Colonic mucosa (tissue), 4 donors: ENCODE measurements around the gene STIMATE. TPM values are rescaled to one million over a fixed set of nuclear protein-coding genes. Genes with fewer than 3 reads are reported as not detected.

Source experiments
- DNase-seq: peaks from one replicate; pipeline ENCODE4 v3.0.0-alpha.2; 2020
- H3K27ac ChIP-seq: fragments of 200-600 bp; one replicate; pipeline ENCODE4 v1.8.0; 2021
- H3K27me3 ChIP-seq: fragments of 200-600 bp; one replicate; pipeline ENCODE4 v1.8.0; 2021
- H3K36me3 ChIP-seq: fragments of 200-600 bp; one replicate; pipeline ENCODE4 v1.8.0; 2021
- H3K4me1 ChIP-seq: fragments of 200-600 bp; one replicate; pipeline ENCODE4 v1.8.0; 2021; ENCODE audit warnings: mild to moderate bottlenecking
- H3K4me3 ChIP-seq: fragments of 200-600 bp; one replicate; pipeline ENCODE4 v1.8.0; 2021
- H3K9ac ChIP-seq, 2 donors: one replicate each; pipeline ENCODE4 v1.7.0; 2013; ENCODE audit warnings: control low read depth in 2 of 2, low read depth in 2 of 2, low read length in 2 of 2
- H3K9me3 ChIP-seq: fragments of 200-600 bp; one replicate; pipeline ENCODE4 v1.8.0; 2021
- CTCF ChIP-seq: fragments of 200-600 bp; IDR thresholded peaks from one replicate; pipeline ENCODE4 v1.8.0; 2022; ENCODE audit warnings: antibody characterized with exemption, mild to moderate bottlenecking
- intact Hi-C: fragments of 100-400 bp; cut with DNase I; formaldehyde crosslinking; loops from one replicate; pipeline ENCODE4 v1.14.1; 2022
- total RNA-seq, 2 donors: library from RNA; stranded (reverse); fragmentation: NEBNext Ultra II Directional in 1 of 2; extraction: Animal tissue kit (Norgen Biotek cat#: 25700) in 1 of 2; gene quantifications; one replicate each; pipeline ENCODE4 v1.2.1, GENCODE V29; 2021
- donor health status: healthy.
- donor health status: DM: no; HTN: no; CAD: no.
- donor health status: DM: no; HTN: no; CAD: no.

Gene STIMATE
- total RNA-seq, 2 donors from 2014 or later = 7.4 to 15.3 TPM

GRCh38 chr3:52793702-52794611 lies 103.4 kb downstream of the STIMATE start:
- intact Hi-C loops = no loop called here
- DNase-seq = no peak
- no peaks in the 10 kb centered on the region for H3K36me3 ChIP-seq

GRCh38 chr3:52792961-52793695 lies 104.2 kb downstream of the STIMATE start:
- TF ChIP-seq CTCF = no peak
- DNase-seq = no peak
- H3K9ac ChIP-seq = no peak overlapping the region
- H3K4me3 ChIP-seq = no peak overlapping the region
- H3K4me1 ChIP-seq = no peaks in the 10 kb centered on the region
- no peaks in the 10 kb centered on the region for H3K36me3 ChIP-seq
- H3K9me3 ChIP-seq = no peaks in the 10 kb centered on the region
- H3K27ac ChIP-seq = no peak overlapping the region
- intact Hi-C loops = no loop called here
- H3K27me3 ChIP-seq = no peaks in the 10 kb centered on the region

More at GRCh38 chr3:52793702-52794611, 103.4 kb downstream of the STIMATE start:
- H3K4me1 ChIP-seq = no peaks in the 10 kb centered on the region
- H3K9ac ChIP-seq = no peak overlapping the region
- H3K9me3 ChIP-seq = no peaks in the 10 kb centered on the region
- no peak overlapping the region for H3K4me3 ChIP-seq
- H3K27ac ChIP-seq = no peak overlapping the region
- no peak for TF ChIP-seq CTCF
- no peaks in the 10 kb centered on the region for H3K27me3 ChIP-seq

DNA sequence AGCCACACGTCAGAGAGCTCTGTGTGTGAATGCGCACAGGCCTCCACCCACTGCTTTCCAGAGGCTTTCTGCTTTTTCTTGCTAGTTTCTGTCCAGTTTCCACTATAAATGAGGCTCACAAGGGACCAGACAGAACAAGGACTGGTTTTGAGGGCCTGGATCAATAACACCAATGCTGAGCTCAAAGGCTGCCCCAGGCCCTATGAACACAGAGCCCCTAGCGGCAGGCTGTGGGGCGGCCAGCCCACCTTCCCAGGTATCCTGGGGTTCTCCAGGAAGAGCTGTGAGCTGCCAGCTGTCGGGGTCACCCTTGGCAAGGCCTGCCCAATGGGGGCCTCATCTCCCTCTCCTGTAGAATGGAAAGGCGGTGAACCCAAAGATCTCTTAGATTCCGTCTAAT lies 104.9 kb downstream of the STIMATE start:
- H3K4me1 ChIP-seq = no peaks in the 10 kb centered on the region
- no peaks in the 10 kb centered on the region for H3K36me3 ChIP-seq
- H3K27ac ChIP-seq = no peak overlapping the region
- DNase-seq = no peak
- H3K9me3 ChIP-seq = no peaks in the 10 kb centered on the region
- no peak overlapping the region for H3K9ac ChIP-seq
- no peak overlapping the region for H3K4me3 ChIP-seq
- no peak for TF ChIP-seq CTCF
- H3K27me3 ChIP-seq = no peaks in the 10 kb centered on the region
- intact Hi-C loops = no loop called here

DNA sequence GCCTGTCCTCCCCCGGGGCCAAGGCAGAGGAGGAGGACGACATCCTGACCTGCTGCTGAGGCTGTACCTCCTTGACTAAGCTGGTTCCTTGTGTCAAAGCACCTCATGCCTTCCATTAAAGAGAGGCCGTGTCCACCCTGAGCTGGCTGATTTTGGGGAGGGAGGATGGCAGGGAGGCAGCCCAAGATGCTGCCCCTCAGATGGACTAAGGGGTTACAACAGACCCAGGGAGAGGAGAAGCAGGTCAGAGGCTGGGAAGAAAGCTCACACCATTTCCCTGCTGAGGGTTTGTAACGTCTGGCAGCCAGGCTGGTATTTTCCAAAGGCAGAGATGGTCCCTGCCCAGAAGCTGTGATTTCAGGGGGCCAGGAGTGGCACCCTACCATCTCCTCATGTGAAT lies 105.4 kb downstream of the STIMATE start:
- H3K27me3 ChIP-seq = no peaks in the 10 kb centered on the region
- H3K9ac ChIP-seq = no peak overlapping the region
- H3K9me3 ChIP-seq = no peaks in the 10 kb centered on the region
- H3K36me3 ChIP-seq = no peaks in the 10 kb centered on the region
- TF ChIP-seq CTCF = no peak
- no peak overlapping the region for H3K27ac ChIP-seq
- no peak for DNase-seq
- intact Hi-C loops = no loop called here
- no peak overlapping the region for H3K4me3 ChIP-seq
- no peaks in the 10 kb centered on the region for H3K4me1 ChIP-seq

DNA sequence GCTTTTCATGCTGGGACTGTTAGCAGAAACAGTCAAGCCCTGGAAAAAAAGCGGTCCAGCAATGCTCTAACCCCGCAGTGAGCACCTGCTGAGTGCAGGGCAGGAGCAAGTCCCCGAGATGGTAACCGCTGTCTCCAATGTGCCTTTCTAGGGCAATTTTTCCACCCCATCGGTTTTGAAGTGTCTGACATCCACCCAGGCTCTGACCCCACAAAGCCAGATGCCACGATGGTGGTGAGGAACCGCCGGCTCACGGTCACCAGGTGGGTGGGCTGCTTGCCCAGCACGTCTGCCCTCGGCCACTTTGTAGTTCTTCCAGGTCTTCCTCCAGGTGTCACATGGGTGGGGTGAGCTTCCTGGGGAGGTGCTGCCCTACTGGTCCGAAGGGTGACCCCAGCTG lies 106.0 kb downstream of the STIMATE start:
- Histone ChIP-seq H3K36me3 (no peaks in the 10 kb centered on the region), H3K4me1 (no peaks in the 10 kb centered on the region), H3K27me3 (no peaks in the 10 kb centered on the region), H3K9ac (no peak overlapping the region), H3K4me3 (no peak overlapping the region), H3K27ac (no peak overlapping the region), H3K9me3 (no peaks in the 10 kb centered on the region)
- TF ChIP-seq CTCF = no peak
- intact Hi-C loops = no loop called here
- DNase-seq = no peak
